ENCODE data around the gene STMND1.
"Not testable (repeated sequence)": the region's sequence is repeated elsewhere in the genome, so short reads cannot be mapped to it uniquely, and the experiment has no call there.

Gene STMND1

GRCh38 chr6:17101422-17102257 lies at the start of gene STMND1:
Gene STMND1, plus strand, starts transcription at chr6:17102050. Its CDS starts 208 bp downstream, at chr6:17102258.
- in situ Hi-C loops (cut with HindIII; ENCODE audit: low sequenced_read_pairs): no loop called here

- in situ Hi-C loops (cut with HindIII; ENCODE audit: low sequenced_read_pairs): no loop called here
Measured at GRCh38 chr6:17054647-17055046, 47.2 kb upstream of the STMND1 start.

GRCh38 chr6:17057322-17057721 lies 44.5 kb upstream of the STMND1 start:
- in situ Hi-C loops (cut with HindIII; ENCODE audit: low sequenced_read_pairs): no loop called here

GRCh38 chr6:17058550-17058949 lies 43.3 kb upstream of the STMND1 start:
- in situ Hi-C loops (cut with HindIII; ENCODE audit: low sequenced_read_pairs): no loop called here

GRCh38 chr6:17059022-17059421 lies 42.8 kb upstream of the STMND1 start:
- in situ Hi-C loops (cut with HindIII; ENCODE audit: low sequenced_read_pairs): no loop called here

- in situ Hi-C loops (cut with HindIII; ENCODE audit: low sequenced_read_pairs): no loop called here
Measured at GRCh38 chr6:17059850-17060249, 42.0 kb upstream of the STMND1 start.

- in situ Hi-C loops (cut with HindIII; ENCODE audit: low sequenced_read_pairs): no loop called here
Measured at GRCh38 chr6:17061097-17061496, 40.8 kb upstream of the STMND1 start.

GRCh38 chr6:17062871-17063440 lies 38.9 kb upstream of the STMND1 start:
- in situ Hi-C loops (cut with HindIII; ENCODE audit: low sequenced_read_pairs): no loop called here

- in situ Hi-C loops (cut with HindIII; ENCODE audit: low sequenced_read_pairs): no loop called here
Measured at GRCh38 chr6:17064975-17065374, 36.9 kb upstream of the STMND1 start.

- in situ Hi-C loops (cut with HindIII; ENCODE audit: low sequenced_read_pairs): no loop called here
Measured at GRCh38 chr6:17066610-17067009, 35.2 kb upstream of the STMND1 start.

- in situ Hi-C loops (cut with HindIII; ENCODE audit: low sequenced_read_pairs): not testable (repeated sequence)
Measured at GRCh38 chr6:17068972-17069371, 32.9 kb upstream of the STMND1 start.

- in situ Hi-C loops (cut with HindIII; ENCODE audit: low sequenced_read_pairs): not testable (repeated sequence)
Measured at GRCh38 chr6:17070400-17070799, 31.4 kb upstream of the STMND1 start.

GRCh38 chr6:17073596-17073995 lies 28.3 kb upstream of the STMND1 start:
- in situ Hi-C loops (cut with HindIII; ENCODE audit: low sequenced_read_pairs): not testable (repeated sequence)

- in situ Hi-C loops (cut with HindIII; ENCODE audit: low sequenced_read_pairs): no loop called here
Measured at GRCh38 chr6:17081273-17081672, 20.6 kb upstream of the STMND1 start.

- in situ Hi-C loops (cut with HindIII; ENCODE audit: low sequenced_read_pairs): no loop called here
Measured at GRCh38 chr6:17081860-17082508, 19.9 kb upstream of the STMND1 start.

GRCh38 chr6:17083397-17083796 lies 18.5 kb upstream of the STMND1 start:
- in situ Hi-C loops (cut with HindIII; ENCODE audit: low sequenced_read_pairs): no loop called here

- in situ Hi-C loops (cut with HindIII; ENCODE audit: low sequenced_read_pairs): no loop called here
Measured at GRCh38 chr6:17086469-17086868, 15.4 kb upstream of the STMND1 start.

- in situ Hi-C loops (cut with HindIII; ENCODE audit: low sequenced_read_pairs): no loop called here
Measured at GRCh38 chr6:17088091-17088611, 13.7 kb upstream of the STMND1 start.

GRCh38 chr6:17091122-17091521 lies 10.7 kb upstream of the STMND1 start:
- in situ Hi-C loops (cut with HindIII; ENCODE audit: low sequenced_read_pairs): no loop called here

- in situ Hi-C loops (cut with HindIII; ENCODE audit: low sequenced_read_pairs): no loop called here
Measured at GRCh38 chr6:17093686-17094085, 8.2 kb upstream of the STMND1 start.

- in situ Hi-C loops (cut with HindIII; ENCODE audit: low sequenced_read_pairs): loop anchor here (5.0 kb wide), 2 partner anchors 59 to 824 kb away; no protein-coding TSS in a partner anchor
Measured at GRCh38 chr6:17096096-17096495, 5.8 kb upstream of the STMND1 start.

- in situ Hi-C loops (cut with HindIII; ENCODE audit: low sequenced_read_pairs): loop anchor here (5.0 kb wide), 2 partner anchors 59 to 824 kb away; no protein-coding TSS in a partner anchor
Measured at GRCh38 chr6:17096652-17097051, 5.2 kb upstream of the STMND1 start.
